ENCODE results near the gene MLPH. TPM values are rescaled to one million over a fixed set of nuclear protein-coding genes. Genes with fewer than 3 reads are reported as not detected.

The MLPH gene
- total and polyA plus RNA-seq, 9 of the 15 experiments (the other 6 are each of a cell fraction or from before 2014, with no cell fraction given): 0.22 TPM; not detected in 8

DNA sequence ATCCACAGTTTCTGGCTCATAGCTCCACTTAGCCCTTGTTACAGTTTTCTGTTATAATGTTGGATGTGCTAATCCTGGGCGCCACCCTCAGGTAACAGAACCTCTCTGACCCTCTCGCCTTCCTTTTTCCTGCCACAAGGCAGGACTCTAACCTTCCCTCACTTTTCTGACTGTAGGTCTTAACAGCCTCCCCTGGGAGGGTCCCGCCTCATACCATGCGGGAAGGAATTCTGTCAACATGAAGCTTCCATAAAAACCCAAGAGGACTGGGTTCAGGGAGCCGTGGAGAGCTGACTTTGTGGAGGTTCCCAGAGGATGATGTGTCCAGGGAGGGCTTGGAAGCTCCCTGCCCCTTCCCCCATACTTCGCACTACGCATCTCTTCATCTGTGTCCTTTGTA lies 115.4 kb downstream of the MLPH start (continued):
- TF ChIP-seq, protein P1, sequence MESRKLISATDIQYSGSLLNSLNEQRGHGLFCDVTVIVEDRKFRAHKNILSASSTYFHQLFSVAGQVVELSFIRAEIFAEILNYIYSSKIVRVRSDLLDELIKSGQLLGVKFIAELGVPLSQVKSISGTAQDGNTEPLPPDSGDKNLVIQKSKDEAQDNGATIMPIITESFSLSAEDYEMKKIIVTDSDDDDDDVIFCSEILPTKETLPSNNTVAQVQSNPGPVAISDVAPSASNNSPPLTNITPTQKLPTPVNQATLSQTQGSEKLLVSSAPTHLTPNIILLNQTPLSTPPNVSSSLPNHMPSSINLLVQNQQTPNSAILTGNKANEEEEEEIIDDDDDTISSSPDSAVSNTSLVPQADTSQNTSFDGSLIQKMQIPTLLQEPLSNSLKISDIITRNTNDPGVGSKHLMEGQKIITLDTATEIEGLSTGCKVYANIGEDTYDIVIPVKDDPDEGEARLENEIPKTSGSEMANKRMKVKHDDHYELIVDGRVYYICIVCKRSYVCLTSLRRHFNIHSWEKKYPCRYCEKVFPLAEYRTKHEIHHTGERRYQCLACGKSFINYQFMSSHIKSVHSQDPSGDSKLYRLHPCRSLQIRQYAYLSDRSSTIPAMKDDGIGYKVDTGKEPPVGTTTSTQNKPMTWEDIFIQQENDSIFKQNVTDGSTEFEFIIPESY (CRISPR knock-in tag; IDR thresholded peaks at IDR 0.05): no peak
- no peak for TF ChIP-seq CREB5 (CRISPR knock-in tag; IDR thresholded peaks at IDR 0.05)
- TF ChIP-seq PHB2 (IDR thresholded peaks at IDR 0.05; ENCODE audit: low read depth): no peak

DNA sequence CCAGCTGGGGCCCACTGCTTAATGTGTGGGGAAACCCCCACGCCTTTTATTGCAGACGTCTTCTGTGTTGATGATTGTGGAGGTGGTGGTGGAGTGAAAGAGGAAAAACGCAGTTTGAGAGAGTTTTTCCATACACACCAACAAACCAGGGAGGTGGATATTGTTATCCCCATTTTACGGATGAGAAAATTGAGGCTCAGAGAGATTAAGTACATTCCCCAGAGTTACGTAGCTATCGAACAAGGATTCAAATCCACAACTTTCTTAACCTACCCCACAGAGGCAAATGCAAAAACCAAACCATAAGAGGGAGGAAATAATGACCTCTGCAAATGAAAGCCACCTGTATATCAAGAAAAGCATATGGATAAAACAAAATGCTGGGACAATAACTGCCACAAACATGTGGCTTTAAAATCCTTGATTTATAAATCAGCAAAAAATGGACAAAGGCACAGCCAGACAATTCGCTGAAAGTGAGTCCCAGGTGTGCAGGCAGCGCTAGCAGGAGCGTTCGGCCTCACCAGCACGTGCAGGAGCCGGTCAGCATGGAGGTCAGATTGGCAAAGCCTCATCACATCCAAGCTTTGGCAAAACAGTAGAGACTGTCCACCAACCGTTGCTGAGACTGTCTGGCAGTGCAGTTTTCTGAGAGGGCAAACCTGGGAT lies 116.1 kb downstream of the MLPH start:
- no peaks in the 10 kb centered on the region for H4K20me1 ChIP-seq (replicated peaks; ENCODE audit: control insufficient read depth, insufficient read depth, low read length)
- WGBS (ENCODE audit: insufficient coverage, low coverage, missing lambda C conversion rate): 2% methylated on average over 13 of the region's 13 CpGs
- H3K36me3 ChIP-seq (ENCODE audit: control insufficient read depth, insufficient read depth, low read length): no peaks in the 10 kb centered on the region
- peaks cover 13 to 64% of the 10 kb centered on the region in 2 experiments for H3K27me3 ChIP-seq (ENCODE audit: control insufficient read depth in 2 of 2, insufficient read depth in 2 of 2, low read length in 2 of 2)
- no peak overlapping the region for H3K4me2 ChIP-seq (ENCODE audit: insufficient read depth, low read length)
- ATAC-seq (no peak), FAIRE-seq (no peak), DNase-seq (ENCODE audit: extremely low read depth in 1 of 4, low spot score in 3 of 4) (no peak)
- H3K9me1 ChIP-seq (ENCODE audit: control insufficient read depth, insufficient read depth, low read length): no peaks in the 10 kb centered on the region
- no peaks in the 10 kb centered on the region for H3K4me1 ChIP-seq (replicated peaks in 1 of 2; ENCODE audit: control insufficient read depth in 2 of 2, insufficient read depth in 2 of 2, low read length in 2 of 2)
- no peak overlapping the region for H3K4me3 ChIP-seq
- in situ Hi-C loops (cut with MboI) (no loop called here), intact Hi-C loops (cut with micrococcal nuclease) (no loop called here)
- CTCF ChIA-PET (ENCODE audit: low intra/inter-chr PET ratio): no interaction called here
- no peak overlapping the region for H3K9ac ChIP-seq (ENCODE audit: insufficient read depth in 1 of 2, low read depth in 2 of 2, low read length in 2 of 2)
- TF ChIP-seq HDAC1 (IDR thresholded peaks at IDR 0.05): no peak
- no peak for TF ChIP-seq CBX2 (IDR thresholded peaks at IDR 0.05; ENCODE audit: insufficient read depth, low read length, poor library complexity, severe bottlenecking)
- TF ChIP-seq RBM25 (IDR thresholded peaks at IDR 0.05; ENCODE audit: low read depth, low read length, severe bottlenecking): peak; percentile 65
- no peak for TF ChIP-seq JUN (IDR thresholded peaks at IDR 0.05; ENCODE audit: borderline replicate concordance, low read depth, low read length)
- no peak for TF ChIP-seq JUN (CRISPR knock-in tag; IDR thresholded peaks at IDR 0.05; ENCODE audit: borderline replicate concordance)
- H3K27ac ChIP-seq (ENCODE audit: extremely low read depth, low read depth, low read length): no peak overlapping the region
- POLR2A ChIA-PET: no interaction called here
- H3K79me2 ChIP-seq (ENCODE audit: control insufficient read depth, insufficient read depth, low read length): no peaks in the 10 kb centered on the region
- no TSS peak for BruUV-seq (replicated peaks)
- H2AFZ ChIP-seq (ENCODE audit: low read depth, low read length): no peak overlapping the region
- H3K9me3 ChIP-seq (replicated peaks; ENCODE audit: control insufficient read depth, insufficient read depth, low read depth, low read length): no peaks in the 10 kb centered on the region

Measured in K562 (cell line).